Measurements from ENCODE around the gene PPP1R1B. TPM values are rescaled to one million over a fixed set of nuclear protein-coding genes. Genes with fewer than 3 reads are reported as not detected.

Gene PPP1R1B
- polyA plus RNA-seq, 1 donor from 2014 or later: 1.8 TPM

DNA sequence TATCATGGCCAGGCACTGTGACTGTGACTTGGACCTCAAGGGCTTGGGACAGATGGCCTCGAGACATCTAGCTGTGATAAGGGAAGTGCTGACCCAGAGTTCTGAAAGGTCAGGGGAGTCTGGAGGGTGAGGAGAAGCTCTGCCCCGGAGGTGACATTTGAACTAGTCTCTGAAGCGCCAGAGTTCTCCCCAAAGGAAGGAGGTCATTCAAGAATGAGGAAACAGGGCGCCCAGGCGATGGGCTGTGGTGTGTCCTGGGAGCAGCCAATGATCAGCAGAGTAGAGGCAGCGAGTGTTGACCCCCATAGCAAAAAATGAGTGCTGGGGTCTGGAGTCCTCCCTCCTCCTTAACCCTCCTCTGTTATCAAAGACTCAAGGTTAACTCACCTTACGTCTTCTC, 15.1 kb downstream of the PPP1R1B start:
- H3K36me3 ChIP-seq (ENCODE audit: insufficient read depth, low read length): no peaks in the 10 kb centered on the region
- no peaks in the 10 kb centered on the region for H3K9me2 ChIP-seq (ENCODE audit: insufficient read depth, low read length)
- H3K9ac ChIP-seq (ENCODE audit: low read length): no peak overlapping the region
- H3K9me3 ChIP-seq (ENCODE audit: low read length): no peaks in the 10 kb centered on the region
- H3K27ac ChIP-seq (ENCODE audit: low read length): no peak overlapping the region
- H3K4me3 ChIP-seq (ENCODE audit: low read length): no peak overlapping the region
- no peaks in the 10 kb centered on the region for H3F3A ChIP-seq (ENCODE audit: insufficient read depth, low read length, poor library complexity, severe bottlenecking)
- no peak overlapping the region for H2AFZ ChIP-seq (ENCODE audit: low read depth, low read length)
- H3K4me2 ChIP-seq (ENCODE audit: low read length): no peak overlapping the region
- TF ChIP-seq MXI1 (conservative IDR thresholded peaks at IDR 0.05; ENCODE audit: poor library complexity, severe bottlenecking): no peak
- TF ChIP-seq EP300 (conservative IDR thresholded peaks at IDR 0.05; ENCODE audit: poor library complexity, severe bottlenecking): no peak
- no peak for TF ChIP-seq SMC3 (conservative IDR thresholded peaks at IDR 0.05; ENCODE audit: poor library complexity)
- TF ChIP-seq EZH2 (IDR thresholded peaks at IDR 0.05; ENCODE audit: borderline replicate concordance, insufficient read depth, low read length, poor library complexity, severe bottlenecking): no peak
- no peak for TF ChIP-seq POLR2AphosphoS5 (IDR thresholded peaks at IDR 0.05)
- no peak for TF ChIP-seq TAF1 (IDR thresholded peaks at IDR 0.05; ENCODE audit: low read depth)
- no peaks in the 10 kb centered on the region for H3K27me3 ChIP-seq (ENCODE audit: insufficient read depth, low read depth, low read length)
- peaks cover 18% of the 10 kb centered on the region for H3K79me2 ChIP-seq (replicated peaks; ENCODE audit: insufficient read depth, low read length)
- H4K20me1 ChIP-seq (ENCODE audit: insufficient read depth): no peaks in the 10 kb centered on the region

DNA sequence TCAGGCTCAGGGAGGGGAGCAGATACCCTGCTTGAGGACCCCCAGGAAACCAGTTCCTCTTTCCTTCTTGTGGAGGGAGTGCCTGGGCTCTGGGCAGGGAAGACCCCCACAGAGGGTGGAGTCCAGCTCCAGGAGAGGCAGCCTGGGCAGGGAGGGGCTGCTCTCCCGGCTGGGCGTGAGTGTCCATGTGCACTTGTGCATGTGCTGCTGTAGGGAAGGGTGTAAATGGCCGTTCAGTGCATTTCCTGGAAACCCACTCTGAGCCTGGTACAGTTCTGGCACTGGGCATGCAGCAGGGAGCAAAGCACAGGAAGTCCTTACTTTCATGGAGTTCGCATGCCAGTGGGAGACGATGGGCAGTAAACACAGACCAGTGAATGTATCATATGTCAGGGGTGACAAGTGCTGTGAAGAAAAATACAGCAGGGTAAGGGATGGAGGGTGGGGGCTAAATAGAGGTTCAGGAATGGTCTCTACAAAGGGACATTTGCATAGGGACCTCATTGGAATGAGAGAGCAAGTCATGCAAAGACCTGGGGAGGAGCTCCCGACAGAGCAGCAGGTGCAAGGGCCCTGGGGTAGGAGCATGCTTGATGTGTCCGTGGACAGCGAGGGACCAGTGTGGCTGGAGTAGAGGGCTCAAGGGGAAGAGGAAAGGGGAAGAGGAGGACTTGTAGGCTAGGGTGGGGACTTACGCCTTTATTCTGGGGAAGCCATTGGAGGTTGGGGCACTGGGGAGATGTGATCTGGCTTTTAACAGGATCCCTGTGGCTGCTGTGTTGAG, 15.7 kb downstream of the PPP1R1B start:
- no peaks in the 10 kb centered on the region for H3K27me3 ChIP-seq (ENCODE audit: insufficient read depth, low read depth, low read length)
- H4K20me1 ChIP-seq (ENCODE audit: insufficient read depth): no peaks in the 10 kb centered on the region
- H3F3A ChIP-seq (ENCODE audit: insufficient read depth, low read length, poor library complexity, severe bottlenecking): no peaks in the 10 kb centered on the region
- peaks cover 18% of the 10 kb centered on the region for H3K79me2 ChIP-seq (replicated peaks; ENCODE audit: insufficient read depth, low read length)
- no peak overlapping the region for H3K4me2 ChIP-seq (ENCODE audit: low read length)
- H3K27ac ChIP-seq (ENCODE audit: low read length): no peak overlapping the region
- H3K4me3 ChIP-seq (ENCODE audit: low read length): no peak overlapping the region
- H3K9me2 ChIP-seq (ENCODE audit: insufficient read depth, low read length): no peaks in the 10 kb centered on the region
- no peak overlapping the region for H3K9ac ChIP-seq (ENCODE audit: low read length)
- no peak overlapping the region for H2AFZ ChIP-seq (ENCODE audit: low read depth, low read length)
- no peaks in the 10 kb centered on the region for H3K36me3 ChIP-seq (ENCODE audit: insufficient read depth, low read length)
- TF ChIP-seq, protein P1, sequence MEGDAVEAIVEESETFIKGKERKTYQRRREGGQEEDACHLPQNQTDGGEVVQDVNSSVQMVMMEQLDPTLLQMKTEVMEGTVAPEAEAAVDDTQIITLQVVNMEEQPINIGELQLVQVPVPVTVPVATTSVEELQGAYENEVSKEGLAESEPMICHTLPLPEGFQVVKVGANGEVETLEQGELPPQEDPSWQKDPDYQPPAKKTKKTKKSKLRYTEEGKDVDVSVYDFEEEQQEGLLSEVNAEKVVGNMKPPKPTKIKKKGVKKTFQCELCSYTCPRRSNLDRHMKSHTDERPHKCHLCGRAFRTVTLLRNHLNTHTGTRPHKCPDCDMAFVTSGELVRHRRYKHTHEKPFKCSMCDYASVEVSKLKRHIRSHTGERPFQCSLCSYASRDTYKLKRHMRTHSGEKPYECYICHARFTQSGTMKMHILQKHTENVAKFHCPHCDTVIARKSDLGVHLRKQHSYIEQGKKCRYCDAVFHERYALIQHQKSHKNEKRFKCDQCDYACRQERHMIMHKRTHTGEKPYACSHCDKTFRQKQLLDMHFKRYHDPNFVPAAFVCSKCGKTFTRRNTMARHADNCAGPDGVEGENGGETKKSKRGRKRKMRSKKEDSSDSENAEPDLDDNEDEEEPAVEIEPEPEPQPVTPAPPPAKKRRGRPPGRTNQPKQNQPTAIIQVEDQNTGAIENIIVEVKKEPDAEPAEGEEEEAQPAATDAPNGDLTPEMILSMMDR (IDR thresholded peaks at IDR 0.05; ENCODE audit: poor library complexity, severe bottlenecking): no peak
- TF ChIP-seq TAF1 (IDR thresholded peaks at IDR 0.05; ENCODE audit: low read depth): no peak
- TF ChIP-seq SMC3 (conservative IDR thresholded peaks at IDR 0.05; ENCODE audit: poor library complexity): no peak
- TF ChIP-seq EZH2 (IDR thresholded peaks at IDR 0.05; ENCODE audit: borderline replicate concordance, insufficient read depth, low read length, poor library complexity, severe bottlenecking): no peak
- no peak for TF ChIP-seq POLR2AphosphoS5 (IDR thresholded peaks at IDR 0.05)
- no peak for TF ChIP-seq MXI1 (conservative IDR thresholded peaks at IDR 0.05; ENCODE audit: poor library complexity, severe bottlenecking)
- no peaks in the 10 kb centered on the region for H3K9me3 ChIP-seq (ENCODE audit: low read length)

DNA sequence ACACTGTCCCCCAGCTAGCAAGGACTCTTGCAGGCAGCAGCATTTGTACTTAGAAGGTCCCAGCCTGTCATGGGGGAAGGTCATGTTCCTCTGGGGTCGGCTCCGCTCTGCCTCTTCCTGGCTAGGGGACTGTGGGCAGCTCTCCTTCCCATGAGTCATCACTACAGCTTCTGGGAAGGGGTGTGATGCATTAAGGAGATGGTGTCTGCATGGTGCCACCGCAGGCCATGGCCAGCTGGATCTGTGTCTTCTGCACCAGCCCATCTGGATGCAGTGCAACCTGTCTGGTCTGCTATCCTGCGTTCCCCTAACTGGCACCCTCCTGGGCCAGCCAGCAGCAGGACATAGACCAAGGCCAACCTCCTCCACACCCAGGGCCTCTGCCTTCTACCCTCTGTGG, 16.5 kb downstream of the PPP1R1B start:
- Histone ChIP-seq H3K4me2 (ENCODE audit: low read length) (no peak overlapping the region), H3K27me3 (ENCODE audit: insufficient read depth, low read depth, low read length) (no peaks in the 10 kb centered on the region), H3K9ac (ENCODE audit: low read length) (no peak overlapping the region), H3K9me2 (ENCODE audit: insufficient read depth, low read length) (no peaks in the 10 kb centered on the region), H2AFZ (ENCODE audit: low read depth, low read length) (no peak overlapping the region), H3K27ac (ENCODE audit: low read length) (no peak overlapping the region), H3K79me2 (replicated peaks; ENCODE audit: insufficient read depth, low read length) (peaks cover 10% of the 10 kb centered on the region), H3K36me3 (ENCODE audit: insufficient read depth, low read length) (no peaks in the 10 kb centered on the region), H3K4me3 (ENCODE audit: low read length) (no peak overlapping the region), H4K20me1 (ENCODE audit: insufficient read depth) (no peaks in the 10 kb centered on the region), H3K9me3 (ENCODE audit: low read length) (no peaks in the 10 kb centered on the region), H3F3A (ENCODE audit: insufficient read depth, low read length, poor library complexity, severe bottlenecking) (no peaks in the 10 kb centered on the region)
- TF ChIP-seq RAD21 (conservative IDR thresholded peaks at IDR 0.05) (no peak), POLR2AphosphoS5 (IDR thresholded peaks at IDR 0.05) (no peak), EZH2 (IDR thresholded peaks at IDR 0.05; ENCODE audit: borderline replicate concordance, insufficient read depth, low read length, poor library complexity, severe bottlenecking) (no peak), MXI1 (conservative IDR thresholded peaks at IDR 0.05; ENCODE audit: poor library complexity, severe bottlenecking) (no peak), TAF1 (IDR thresholded peaks at IDR 0.05; ENCODE audit: low read depth) (no peak), EP300 (conservative IDR thresholded peaks at IDR 0.05; ENCODE audit: poor library complexity, severe bottlenecking) (no peak), SMC3 (conservative IDR thresholded peaks at IDR 0.05; ENCODE audit: poor library complexity) (no peak)
- TF ChIP-seq, protein P2, sequence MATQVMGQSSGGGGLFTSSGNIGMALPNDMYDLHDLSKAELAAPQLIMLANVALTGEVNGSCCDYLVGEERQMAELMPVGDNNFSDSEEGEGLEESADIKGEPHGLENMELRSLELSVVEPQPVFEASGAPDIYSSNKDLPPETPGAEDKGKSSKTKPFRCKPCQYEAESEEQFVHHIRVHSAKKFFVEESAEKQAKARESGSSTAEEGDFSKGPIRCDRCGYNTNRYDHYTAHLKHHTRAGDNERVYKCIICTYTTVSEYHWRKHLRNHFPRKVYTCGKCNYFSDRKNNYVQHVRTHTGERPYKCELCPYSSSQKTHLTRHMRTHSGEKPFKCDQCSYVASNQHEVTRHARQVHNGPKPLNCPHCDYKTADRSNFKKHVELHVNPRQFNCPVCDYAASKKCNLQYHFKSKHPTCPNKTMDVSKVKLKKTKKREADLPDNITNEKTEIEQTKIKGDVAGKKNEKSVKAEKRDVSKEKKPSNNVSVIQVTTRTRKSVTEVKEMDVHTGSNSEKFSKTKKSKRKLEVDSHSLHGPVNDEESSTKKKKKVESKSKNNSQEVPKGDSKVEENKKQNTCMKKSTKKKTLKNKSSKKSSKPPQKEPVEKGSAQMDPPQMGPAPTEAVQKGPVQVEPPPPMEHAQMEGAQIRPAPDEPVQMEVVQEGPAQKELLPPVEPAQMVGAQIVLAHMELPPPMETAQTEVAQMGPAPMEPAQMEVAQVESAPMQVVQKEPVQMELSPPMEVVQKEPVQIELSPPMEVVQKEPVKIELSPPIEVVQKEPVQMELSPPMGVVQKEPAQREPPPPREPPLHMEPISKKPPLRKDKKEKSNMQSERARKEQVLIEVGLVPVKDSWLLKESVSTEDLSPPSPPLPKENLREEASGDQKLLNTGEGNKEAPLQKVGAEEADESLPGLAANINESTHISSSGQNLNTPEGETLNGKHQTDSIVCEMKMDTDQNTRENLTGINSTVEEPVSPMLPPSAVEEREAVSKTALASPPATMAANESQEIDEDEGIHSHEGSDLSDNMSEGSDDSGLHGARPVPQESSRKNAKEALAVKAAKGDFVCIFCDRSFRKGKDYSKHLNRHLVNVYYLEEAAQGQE (IDR thresholded peaks at IDR 0.05; ENCODE audit: borderline replicate concordance): no peak
- TF ChIP-seq, protein P1 (IDR thresholded peaks at IDR 0.05; ENCODE audit: poor library complexity, severe bottlenecking): no peak
